Stimulated activated CD8-positive, alpha-beta memory T cell treated with anti-CD3 and anti-CD28 coated beads, Interleukin-12 subunit alpha, Interleukin-12 subunit beta, amount 100 ng/mL, for 24 hours (primary cell): ENCODE measurements around the gene EHHADH.

Experiments
- DNase-seq: peaks from one replicate; pipeline ENCODE4 v3.0.0-alpha.2; 2020; ENCODE audit errors: extremely low read depth

Gene EHHADH

GRCh38 chr3:185145511-185145910 lies 108.3 kb downstream of the EHHADH start:
- no peak for DNase-seq

- DNase-seq = no peak
Observed at GRCh38 chr3:185144784-185145183, 109.1 kb downstream of the EHHADH start.
